ENCODE data around the gene CORO7.

The CORO7 gene

DNA sequence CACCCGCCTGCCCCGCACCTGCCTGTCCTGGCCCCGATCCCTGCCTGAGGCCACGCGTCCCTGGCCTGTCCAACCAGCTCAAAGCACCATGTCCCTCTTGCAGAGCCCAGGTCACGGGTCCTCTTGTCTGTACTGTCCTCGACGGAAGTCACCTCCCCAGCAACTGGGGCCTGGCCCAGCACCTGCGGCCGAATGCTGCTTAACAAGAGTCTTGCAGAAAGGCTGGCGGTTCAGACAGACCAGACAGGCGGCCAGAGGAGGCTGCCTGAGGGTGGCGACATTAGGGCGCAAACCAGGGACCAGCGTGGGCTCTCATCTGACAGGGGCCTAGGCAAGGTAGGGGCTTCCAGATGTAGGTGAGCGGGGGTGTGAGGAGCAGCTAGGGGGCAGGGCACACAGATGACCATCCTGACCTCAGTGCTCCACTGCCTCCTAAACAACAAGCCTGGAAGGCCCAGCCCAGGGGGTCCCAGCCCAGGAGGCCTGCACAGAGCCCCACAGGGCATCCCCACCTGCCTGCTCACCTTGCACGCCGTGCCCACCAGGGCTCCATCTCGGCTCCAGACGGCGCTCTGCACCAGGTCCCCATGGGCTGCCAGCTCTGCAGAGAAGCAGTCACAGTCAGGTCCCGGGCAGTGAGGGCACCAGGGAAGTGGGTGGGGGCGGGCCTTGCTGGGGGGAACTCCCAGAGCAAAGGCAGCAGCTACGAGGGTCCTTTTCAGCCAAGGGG lies 11.3 kb downstream of the CORO7 start:
- Histone ChIP-seq H3F3A (ENCODE audit: insufficient read depth, low read length) (no peaks in the 10 kb centered on the region), H3K9me3 (ENCODE audit: low read length) (no peaks in the 10 kb centered on the region), H3K36me3 (ENCODE audit: insufficient read depth, low read length) (peaks cover 74% of the 10 kb centered on the region), H2AFZ (ENCODE audit: low read length) (no peak overlapping the region), H3K4me2 (ENCODE audit: low read length) (no peak overlapping the region), H3K4me3 (ENCODE audit: low read depth, low read length, poor library complexity, severe bottlenecking) (no peak overlapping the region), H3K4me1 (ENCODE audit: insufficient read depth, low read length, severe bottlenecking) (peaks cover 6% of the 10 kb centered on the region), H3K9me2 (ENCODE audit: low read depth, low read length) (no peaks in the 10 kb centered on the region), H3K9ac (ENCODE audit: low read length) (no peak overlapping the region), H3K27me3 (ENCODE audit: insufficient read depth, low read length) (no peaks in the 10 kb centered on the region), H3K27ac (ENCODE audit: low read depth, low read length, poor library complexity, severe bottlenecking) (no peak overlapping the region), H3K79me2 (ENCODE audit: insufficient read depth, low read length) (no peaks in the 10 kb centered on the region), H4K20me1 (ENCODE audit: insufficient read depth, low read length) (no peaks in the 10 kb centered on the region)
- no peak for TF ChIP-seq CTCF (IDR thresholded peaks at IDR 0.05; ENCODE audit: low read length)
- TF ChIP-seq EZH2 (IDR thresholded peaks at IDR 0.05; ENCODE audit: borderline replicate concordance, low read length): no peak

DNA sequence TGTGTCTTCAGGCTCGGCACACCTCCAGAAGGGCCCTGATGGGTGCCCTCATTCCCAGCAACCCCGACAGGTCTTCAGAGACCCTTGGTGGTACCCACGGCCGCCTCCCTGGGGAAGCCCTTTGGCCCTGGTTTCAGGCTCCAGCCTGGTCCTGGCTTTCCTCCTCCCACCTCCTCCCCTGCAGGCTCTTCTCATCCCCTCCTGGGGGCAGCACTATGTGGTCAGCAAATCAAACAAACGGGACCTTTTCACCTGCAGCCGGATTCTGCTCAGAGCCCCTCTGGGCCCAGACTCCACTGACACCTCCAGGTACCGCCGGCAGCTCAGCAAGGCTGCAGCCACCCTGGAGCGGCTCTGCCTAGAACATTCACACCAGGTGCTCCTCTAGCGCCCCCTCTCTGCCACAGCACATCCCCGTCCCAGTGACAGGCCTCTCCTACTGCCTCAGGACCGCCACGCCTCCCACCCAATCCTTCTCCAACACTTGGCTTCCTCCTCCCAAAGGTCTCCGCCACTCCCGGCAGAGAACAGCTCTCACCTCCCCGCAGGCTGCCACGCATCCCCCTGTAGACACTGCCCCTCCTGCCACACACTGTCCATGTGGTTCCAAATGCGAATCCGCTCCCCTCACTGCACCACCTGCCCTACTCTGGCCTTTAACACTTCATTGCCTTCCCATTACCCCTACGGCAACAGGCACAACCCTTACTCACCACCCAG lies 12.0 kb downstream of the CORO7 start:
- Histone ChIP-seq H3K9ac (ENCODE audit: low read length) (no peak overlapping the region), H3K79me2 (ENCODE audit: insufficient read depth, low read length) (no peaks in the 10 kb centered on the region), H3K27me3 (ENCODE audit: insufficient read depth, low read length) (no peaks in the 10 kb centered on the region), H4K20me1 (ENCODE audit: insufficient read depth, low read length) (no peaks in the 10 kb centered on the region), H3F3A (ENCODE audit: insufficient read depth, low read length) (no peaks in the 10 kb centered on the region), H3K9me2 (ENCODE audit: low read depth, low read length) (no peaks in the 10 kb centered on the region), H3K4me3 (ENCODE audit: low read depth, low read length, poor library complexity, severe bottlenecking) (no peak overlapping the region), H2AFZ (ENCODE audit: low read length) (no peak overlapping the region), H3K9me3 (ENCODE audit: low read length) (no peaks in the 10 kb centered on the region), H3K4me1 (ENCODE audit: insufficient read depth, low read length, severe bottlenecking) (peaks cover 6% of the 10 kb centered on the region), H3K36me3 (ENCODE audit: insufficient read depth, low read length) (peaks cover 73% of the 10 kb centered on the region), H3K27ac (ENCODE audit: low read depth, low read length, poor library complexity, severe bottlenecking) (no peak overlapping the region), H3K4me2 (ENCODE audit: low read length) (no peak overlapping the region)
- TF ChIP-seq CTCF (IDR thresholded peaks at IDR 0.05; ENCODE audit: low read length) (peak; percentile 89), EZH2 (IDR thresholded peaks at IDR 0.05; ENCODE audit: borderline replicate concordance, low read length) (no peak)

DNA sequence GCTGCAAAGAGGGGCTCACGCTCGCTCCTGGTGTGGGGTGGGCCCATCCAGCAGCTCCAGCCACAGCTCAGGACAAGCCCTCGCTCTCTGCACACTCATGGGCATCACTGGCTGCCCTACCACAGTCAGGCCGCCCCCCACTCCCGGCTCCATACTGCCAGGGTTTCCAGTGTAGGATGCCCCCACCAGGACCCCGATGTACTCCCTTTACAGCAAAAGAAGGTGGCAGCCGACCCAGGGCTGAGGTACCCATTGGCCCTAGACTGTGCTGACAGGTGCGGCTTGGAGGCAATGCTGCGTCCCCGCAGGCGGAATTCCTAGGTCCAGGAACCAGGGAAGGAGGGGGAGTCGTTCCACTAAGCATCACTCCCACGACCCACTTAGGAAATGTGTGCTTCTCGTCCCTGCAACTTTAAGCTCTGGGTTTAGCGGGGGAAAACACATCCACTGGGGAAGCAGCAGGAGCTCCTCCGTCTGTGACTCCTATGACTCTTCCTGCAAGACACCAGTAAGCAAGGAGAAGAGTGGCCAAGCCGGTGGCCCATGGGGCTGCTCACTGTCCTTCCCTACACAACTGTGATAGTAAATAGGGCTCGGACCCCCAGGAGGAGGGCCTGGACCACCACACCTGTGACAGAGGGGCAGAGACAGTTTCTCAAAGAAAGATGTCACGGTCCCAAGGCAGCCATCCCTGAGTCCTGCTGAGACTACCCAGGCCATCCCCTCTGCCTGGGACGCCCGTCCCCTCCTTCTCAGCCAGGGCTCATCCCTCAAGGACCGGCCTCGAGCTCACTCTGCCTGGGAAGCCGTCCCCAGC lies 13.1 kb downstream of the CORO7 start:
- no peak overlapping the region for H3K9ac ChIP-seq (ENCODE audit: low read length)
- H3K9me2 ChIP-seq (ENCODE audit: low read depth, low read length): no peaks in the 10 kb centered on the region
- no peaks in the 10 kb centered on the region for H3K79me2 ChIP-seq (ENCODE audit: insufficient read depth, low read length)
- H3K4me2 ChIP-seq (ENCODE audit: low read length): no peak overlapping the region
- peaks cover 71% of the 10 kb centered on the region for H3K36me3 ChIP-seq (ENCODE audit: insufficient read depth, low read length)
- no peak overlapping the region for H3K4me3 ChIP-seq (ENCODE audit: low read depth, low read length, poor library complexity, severe bottlenecking)
- no peak overlapping the region for H3K27ac ChIP-seq (ENCODE audit: low read depth, low read length, poor library complexity, severe bottlenecking)
- peaks cover 6% of the 10 kb centered on the region for H3K4me1 ChIP-seq (ENCODE audit: insufficient read depth, low read length, severe bottlenecking)
- no peaks in the 10 kb centered on the region for H4K20me1 ChIP-seq (ENCODE audit: insufficient read depth, low read length)
- H3F3A ChIP-seq (ENCODE audit: insufficient read depth, low read length): no peaks in the 10 kb centered on the region
- TF ChIP-seq CTCF (IDR thresholded peaks at IDR 0.05; ENCODE audit: low read length) (no peak), EZH2 (IDR thresholded peaks at IDR 0.05; ENCODE audit: borderline replicate concordance, low read length) (no peak)
- no peaks in the 10 kb centered on the region for H3K27me3 ChIP-seq (ENCODE audit: insufficient read depth, low read length)
- H3K9me3 ChIP-seq (ENCODE audit: low read length): no peaks in the 10 kb centered on the region
- no peak overlapping the region for H2AFZ ChIP-seq (ENCODE audit: low read length)
